ENCODE data around the gene CCNK.

The CCNK gene

DNA sequence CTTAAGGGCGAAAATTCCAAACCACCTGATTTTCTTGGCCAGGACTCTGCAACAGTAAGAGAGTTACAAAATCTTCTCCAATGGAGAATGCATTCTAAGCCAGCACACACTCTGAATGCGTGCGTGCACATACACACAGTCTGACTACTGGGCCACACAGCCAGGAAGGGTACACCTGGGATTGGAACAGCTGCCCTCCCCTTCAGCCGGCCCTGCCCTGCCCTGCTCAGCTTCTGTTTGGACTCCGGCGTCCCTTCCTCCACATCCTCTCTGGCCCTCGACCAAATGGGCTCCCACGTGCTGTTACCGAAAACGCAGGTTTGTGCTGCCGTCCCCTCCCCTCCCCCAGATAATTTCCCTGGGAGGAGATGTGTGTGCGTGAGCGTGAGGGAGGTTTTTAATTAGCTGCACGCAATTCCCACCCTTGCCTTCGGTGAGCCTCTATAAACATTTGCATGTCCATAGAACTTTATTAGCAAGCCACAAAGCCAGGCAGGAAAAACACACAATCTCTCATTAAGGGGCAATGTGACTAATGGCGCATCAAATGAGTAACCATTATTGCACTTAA, 43.0 kb downstream of the CCNK start:
- Histone ChIP-seq H3K4me3 (IDR thresholded peaks at IDR 0.05; ENCODE audit: insufficient read depth, low read depth, low read length) (no peak overlapping the region), H3K4me2 (no peak overlapping the region), H3K36me3 (ENCODE audit: insufficient read depth) (no peaks in the 10 kb centered on the region), H2AFZ (ENCODE audit: low read depth) (no peak overlapping the region), H3K27me3 (ENCODE audit: insufficient read depth, low read depth) (no peaks in the 10 kb centered on the region), H3K79me2 (ENCODE audit: insufficient read depth, low read depth) (no peaks in the 10 kb centered on the region), H3K4me1 (ENCODE audit: low read depth, poor library complexity, severe bottlenecking) (no peaks in the 10 kb centered on the region), H4K20me1 (ENCODE audit: insufficient read depth) (no peaks in the 10 kb centered on the region), H3K9ac (no peak overlapping the region), H3K27ac (no peak overlapping the region)
- TF ChIP-seq, protein P1, sequence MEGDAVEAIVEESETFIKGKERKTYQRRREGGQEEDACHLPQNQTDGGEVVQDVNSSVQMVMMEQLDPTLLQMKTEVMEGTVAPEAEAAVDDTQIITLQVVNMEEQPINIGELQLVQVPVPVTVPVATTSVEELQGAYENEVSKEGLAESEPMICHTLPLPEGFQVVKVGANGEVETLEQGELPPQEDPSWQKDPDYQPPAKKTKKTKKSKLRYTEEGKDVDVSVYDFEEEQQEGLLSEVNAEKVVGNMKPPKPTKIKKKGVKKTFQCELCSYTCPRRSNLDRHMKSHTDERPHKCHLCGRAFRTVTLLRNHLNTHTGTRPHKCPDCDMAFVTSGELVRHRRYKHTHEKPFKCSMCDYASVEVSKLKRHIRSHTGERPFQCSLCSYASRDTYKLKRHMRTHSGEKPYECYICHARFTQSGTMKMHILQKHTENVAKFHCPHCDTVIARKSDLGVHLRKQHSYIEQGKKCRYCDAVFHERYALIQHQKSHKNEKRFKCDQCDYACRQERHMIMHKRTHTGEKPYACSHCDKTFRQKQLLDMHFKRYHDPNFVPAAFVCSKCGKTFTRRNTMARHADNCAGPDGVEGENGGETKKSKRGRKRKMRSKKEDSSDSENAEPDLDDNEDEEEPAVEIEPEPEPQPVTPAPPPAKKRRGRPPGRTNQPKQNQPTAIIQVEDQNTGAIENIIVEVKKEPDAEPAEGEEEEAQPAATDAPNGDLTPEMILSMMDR (conservative IDR thresholded peaks at IDR 0.05; ENCODE audit: low read depth, low read length): no peak

GRCh38 chr14:99524804-99525698, 43.8 kb downstream of the CCNK start:
- no peak overlapping the region for H2AFZ ChIP-seq (ENCODE audit: low read depth)
- H3K4me3 ChIP-seq (IDR thresholded peaks at IDR 0.05; ENCODE audit: insufficient read depth, low read depth, low read length): no peak overlapping the region
- no peaks in the 10 kb centered on the region for H3K27me3 ChIP-seq (ENCODE audit: insufficient read depth, low read depth)
- no peak overlapping the region for H3K27ac ChIP-seq
- H3K4me2 ChIP-seq: no peak overlapping the region
- no peaks in the 10 kb centered on the region for H3K79me2 ChIP-seq (ENCODE audit: insufficient read depth, low read depth)
- no peaks in the 10 kb centered on the region for H4K20me1 ChIP-seq (ENCODE audit: insufficient read depth)
- H3K9ac ChIP-seq: no peak overlapping the region
- H3K4me1 ChIP-seq (ENCODE audit: low read depth, poor library complexity, severe bottlenecking): no peaks in the 10 kb centered on the region
- TF ChIP-seq, protein P1 (conservative IDR thresholded peaks at IDR 0.05; ENCODE audit: low read depth, low read length): no peak
- H3K36me3 ChIP-seq (ENCODE audit: insufficient read depth): no peaks in the 10 kb centered on the region

GRCh38 chr14:99525699-99526080, 44.5 kb downstream of the CCNK start:
- H3K4me1 ChIP-seq (ENCODE audit: low read depth, poor library complexity, severe bottlenecking): no peaks in the 10 kb centered on the region
- no peaks in the 10 kb centered on the region for H4K20me1 ChIP-seq (ENCODE audit: insufficient read depth)

GRCh38 chr14:99527026-99527425, 45.8 kb downstream of the CCNK start:
- Histone ChIP-seq H3K4me1 (ENCODE audit: low read depth, poor library complexity, severe bottlenecking) (no peaks in the 10 kb centered on the region), H3K27ac (no peak overlapping the region), H3K36me3 (ENCODE audit: insufficient read depth) (no peaks in the 10 kb centered on the region)

More at GRCh38 chr14:99525699-99526080, 44.5 kb downstream of the CCNK start:
- Histone ChIP-seq H3K27ac (no peak overlapping the region), H3K36me3 (ENCODE audit: insufficient read depth) (no peaks in the 10 kb centered on the region), H3K4me3 (IDR thresholded peaks at IDR 0.05; ENCODE audit: insufficient read depth, low read depth, low read length) (no peak overlapping the region), H3K9ac (no peak overlapping the region), H2AFZ (ENCODE audit: low read depth) (no peak overlapping the region), H3K27me3 (ENCODE audit: insufficient read depth, low read depth) (no peaks in the 10 kb centered on the region), H3K4me2 (no peak overlapping the region), H3K79me2 (ENCODE audit: insufficient read depth, low read depth) (no peaks in the 10 kb centered on the region)
- TF ChIP-seq, protein P1 (conservative IDR thresholded peaks at IDR 0.05; ENCODE audit: low read depth, low read length): no peak

More at GRCh38 chr14:99527026-99527425, 45.8 kb downstream of the CCNK start:
- Histone ChIP-seq H2AFZ (ENCODE audit: low read depth) (no peak overlapping the region), H3K27me3 (ENCODE audit: insufficient read depth, low read depth) (no peaks in the 10 kb centered on the region), H3K4me3 (IDR thresholded peaks at IDR 0.05; ENCODE audit: insufficient read depth, low read depth, low read length) (no peak overlapping the region), H4K20me1 (ENCODE audit: insufficient read depth) (no peaks in the 10 kb centered on the region), H3K4me2 (no peak overlapping the region), H3K79me2 (ENCODE audit: insufficient read depth, low read depth) (no peaks in the 10 kb centered on the region), H3K9ac (no peak overlapping the region)
- TF ChIP-seq, protein P1 (conservative IDR thresholded peaks at IDR 0.05; ENCODE audit: low read depth, low read length): no peak
